ENCODE measurements around the gene PLOD3. TPM values are rescaled to one million over a fixed set of nuclear protein-coding genes. Genes with fewer than 3 reads are reported as not detected.

The PLOD3 gene
- total and polyA plus RNA-seq, 9 of the 15 experiments (the other 6 are each of a cell fraction or from before 2014, with no cell fraction given) = 2.8 to 101 (median 30.9) TPM

GRCh38 chr7:101168412-101169049, 48.9 kb downstream of the PLOD3 start (continued):
- TF ChIP-seq, protein P1, sequence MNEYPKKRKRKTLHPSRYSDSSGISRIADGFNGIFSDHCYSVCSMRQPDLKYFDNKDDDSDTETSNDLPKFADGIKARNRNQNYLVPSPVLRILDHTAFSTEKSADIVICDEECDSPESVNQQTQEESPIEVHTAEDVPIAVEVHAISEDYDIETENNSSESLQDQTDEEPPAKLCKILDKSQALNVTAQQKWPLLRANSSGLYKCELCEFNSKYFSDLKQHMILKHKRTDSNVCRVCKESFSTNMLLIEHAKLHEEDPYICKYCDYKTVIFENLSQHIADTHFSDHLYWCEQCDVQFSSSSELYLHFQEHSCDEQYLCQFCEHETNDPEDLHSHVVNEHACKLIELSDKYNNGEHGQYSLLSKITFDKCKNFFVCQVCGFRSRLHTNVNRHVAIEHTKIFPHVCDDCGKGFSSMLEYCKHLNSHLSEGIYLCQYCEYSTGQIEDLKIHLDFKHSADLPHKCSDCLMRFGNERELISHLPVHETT (CRISPR knock-in tag; conservative IDR thresholded peaks at IDR 0.05 in 1 of 2, IDR thresholded peaks at IDR 0.05 in 1 of 2) = no peak
- TF ChIP-seq ZNF318 (IDR thresholded peaks at IDR 0.05; ENCODE audit: borderline replicate concordance in 1 of 2, low read depth in 1 of 2) (no peak), HSF4 (CRISPR knock-in tag; IDR thresholded peaks at IDR 0.05; ENCODE audit: borderline replicate concordance) (no peak), SUPT5H (IDR thresholded peaks at IDR 0.05) (no peak), ILF3 (IDR thresholded peaks at IDR 0.05; ENCODE audit: borderline replicate concordance) (no peak)
- TF ChIP-seq, protein P2, sequence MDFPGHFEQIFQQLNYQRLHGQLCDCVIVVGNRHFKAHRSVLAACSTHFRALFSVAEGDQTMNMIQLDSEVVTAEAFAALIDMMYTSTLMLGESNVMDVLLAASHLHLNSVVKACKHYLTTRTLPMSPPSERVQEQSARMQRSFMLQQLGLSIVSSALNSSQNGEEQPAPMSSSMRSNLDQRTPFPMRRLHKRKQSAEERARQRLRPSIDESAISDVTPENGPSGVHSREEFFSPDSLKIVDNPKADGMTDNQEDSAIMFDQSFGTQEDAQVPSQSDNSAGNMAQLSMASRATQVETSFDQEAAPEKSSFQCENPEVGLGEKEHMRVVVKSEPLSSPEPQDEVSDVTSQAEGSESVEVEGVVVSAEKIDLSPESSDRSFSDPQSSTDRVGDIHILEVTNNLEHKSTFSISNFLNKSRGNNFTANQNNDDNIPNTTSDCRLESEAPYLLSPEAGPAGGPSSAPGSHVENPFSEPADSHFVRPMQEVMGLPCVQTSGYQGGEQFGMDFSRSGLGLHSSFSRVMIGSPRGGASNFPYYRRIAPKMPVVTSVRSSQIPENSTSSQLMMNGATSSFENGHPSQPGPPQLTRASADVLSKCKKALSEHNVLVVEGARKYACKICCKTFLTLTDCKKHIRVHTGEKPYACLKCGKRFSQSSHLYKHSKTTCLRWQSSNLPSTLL (IDR thresholded peaks at IDR 0.05) = no peak

All from K562 (cell line).